K562 (cell line): ENCODE measurements around the gene ADAMTS2.

ENCODE experiments used
- FOXJ3 ChIP-seq: sonication (generic); formaldehyde crosslinking; IDR thresholded peaks from 2 replicates; pipeline ENCODE4 v1.4.0; 2020; ENCODE audit warnings: mild to moderate bottlenecking, missing genetic modification reagents
- FOXK2 ChIP-seq, 2 experiments: fragments of 450-650 bp; IDR thresholded peaks in 1 of 2; conservative IDR thresholded peaks in 1 of 2; 2 replicates each; pipeline ENCODE4 v1.6.1; 2016; ENCODE audit warnings: low read depth in 2 of 2, mild to moderate bottlenecking in 1 of 2
- GABPA ChIP-seq: fragments of 200-800 bp; sonication (Bioruptor generic); conservative IDR thresholded peaks from 2 replicates; pipeline ENCODE4 v1.6.1; 2016; ENCODE audit warnings: low read depth, missing genetic modification characterization, missing compliant biosample characterization
- MEIS2 ChIP-seq: fragments of 450-650 bp; IDR thresholded peaks from 2 replicates; pipeline ENCODE4 v1.6.1; 2014; ENCODE audit warnings: mild to moderate bottlenecking; ENCODE audit not compliant: partially characterized antibody
- SMC3 ChIP-seq: conservative IDR thresholded peaks from 2 replicates; pipeline ENCODE4 v1.6.1; 2011; ENCODE audit warnings: low read depth, low read length, improper control_type of control experiment; ENCODE audit not compliant: insufficient read depth
- STAT5B ChIP-seq: fragments of 250-450 bp; sonication (Bioruptor Pico); IDR thresholded peaks from 2 replicates; pipeline ENCODE4 v1.8.0; 2021; ENCODE audit warnings: mild to moderate bottlenecking, inconsistent platforms
- ZNF274 ChIP-seq: IDR thresholded peaks from 2 replicates; pipeline ENCODE4 v1.6.1; 2011; ENCODE audit warnings: low read depth, mild to moderate bottlenecking, low read length, moderate library complexity, borderline replicate concordance

- TF ChIP-seq SMC3 (no peak), FOXJ3 (CRISPR knock-in tag) (no peak), MEIS2 (no peak), GABPA (tag) (no peak), FOXK2 (conservative IDR thresholded peaks at IDR 0.05 in 1 of 2, IDR thresholded peaks at IDR 0.05 in 1 of 2; ENCODE audit: low read depth in 2 of 2) (no peak), STAT5B (CRISPR knock-in tag) (no peak), ZNF274 (no peak)
These were observed 150.9 kb downstream of the ADAMTS2 start for GRCh38 chr5:179194201-179194910.
